GM20000 (cell line): ENCODE measurements around the gene ADAMTSL1.

Experiments
- DNase-seq: peaks from one replicate; pipeline ENCODE4 v3.0.0; 2012; ENCODE audit warnings: low spot score
- TF ChIP-seq, protein P1 (sequence below): IDR thresholded peaks from 2 replicates; pipeline ENCODE4 v1.5.1; 2012; ENCODE audit warnings: mild to moderate bottlenecking, control low read depth; ENCODE audit errors: extremely low read depth, missing control alignments

The ADAMTSL1 gene

DNA sequence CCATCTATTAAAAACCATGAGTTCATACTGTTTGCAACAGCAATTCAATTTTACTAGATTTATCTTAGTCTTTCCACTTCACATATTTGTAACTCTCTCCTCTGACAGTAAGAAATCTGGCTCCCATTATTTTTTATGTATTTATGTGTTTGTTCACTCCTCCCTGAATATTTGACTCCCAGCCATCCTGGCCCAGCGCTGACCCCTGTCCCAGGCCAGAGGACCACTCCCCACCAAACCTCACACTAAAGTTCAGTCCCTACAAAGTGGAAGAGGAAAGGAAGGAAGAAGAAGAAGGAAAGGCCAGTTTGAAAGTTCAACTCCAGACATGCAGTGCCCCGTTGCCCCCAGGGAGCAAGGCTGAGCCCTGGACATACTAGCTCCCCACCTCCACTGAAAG, 271.8 kb downstream of the ADAMTSL1 start:
- TF ChIP-seq, protein P1, sequence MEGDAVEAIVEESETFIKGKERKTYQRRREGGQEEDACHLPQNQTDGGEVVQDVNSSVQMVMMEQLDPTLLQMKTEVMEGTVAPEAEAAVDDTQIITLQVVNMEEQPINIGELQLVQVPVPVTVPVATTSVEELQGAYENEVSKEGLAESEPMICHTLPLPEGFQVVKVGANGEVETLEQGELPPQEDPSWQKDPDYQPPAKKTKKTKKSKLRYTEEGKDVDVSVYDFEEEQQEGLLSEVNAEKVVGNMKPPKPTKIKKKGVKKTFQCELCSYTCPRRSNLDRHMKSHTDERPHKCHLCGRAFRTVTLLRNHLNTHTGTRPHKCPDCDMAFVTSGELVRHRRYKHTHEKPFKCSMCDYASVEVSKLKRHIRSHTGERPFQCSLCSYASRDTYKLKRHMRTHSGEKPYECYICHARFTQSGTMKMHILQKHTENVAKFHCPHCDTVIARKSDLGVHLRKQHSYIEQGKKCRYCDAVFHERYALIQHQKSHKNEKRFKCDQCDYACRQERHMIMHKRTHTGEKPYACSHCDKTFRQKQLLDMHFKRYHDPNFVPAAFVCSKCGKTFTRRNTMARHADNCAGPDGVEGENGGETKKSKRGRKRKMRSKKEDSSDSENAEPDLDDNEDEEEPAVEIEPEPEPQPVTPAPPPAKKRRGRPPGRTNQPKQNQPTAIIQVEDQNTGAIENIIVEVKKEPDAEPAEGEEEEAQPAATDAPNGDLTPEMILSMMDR = no peak
- no peak for DNase-seq

DNA sequence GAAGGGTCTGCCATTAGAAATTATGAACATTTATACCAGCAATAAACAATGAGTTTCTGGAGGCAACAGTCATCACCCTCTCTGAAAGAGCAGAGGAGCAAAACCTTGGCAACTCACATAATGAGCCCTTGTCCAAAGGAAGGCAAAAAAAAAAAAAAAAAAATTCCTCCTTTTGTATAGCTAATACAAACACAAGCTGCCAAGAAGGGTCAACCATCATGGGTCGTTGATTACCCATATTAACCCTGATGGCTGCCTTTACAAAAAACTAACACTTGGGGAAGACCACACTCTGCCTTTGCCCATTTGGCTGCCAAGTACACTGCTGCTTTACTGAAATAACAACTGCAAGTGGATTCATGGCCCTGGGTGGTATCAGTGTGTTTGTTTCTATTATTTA, 272.7 kb downstream of the ADAMTSL1 start:
- DNase-seq = no peak
- TF ChIP-seq, protein P1 = no peak

DNA sequence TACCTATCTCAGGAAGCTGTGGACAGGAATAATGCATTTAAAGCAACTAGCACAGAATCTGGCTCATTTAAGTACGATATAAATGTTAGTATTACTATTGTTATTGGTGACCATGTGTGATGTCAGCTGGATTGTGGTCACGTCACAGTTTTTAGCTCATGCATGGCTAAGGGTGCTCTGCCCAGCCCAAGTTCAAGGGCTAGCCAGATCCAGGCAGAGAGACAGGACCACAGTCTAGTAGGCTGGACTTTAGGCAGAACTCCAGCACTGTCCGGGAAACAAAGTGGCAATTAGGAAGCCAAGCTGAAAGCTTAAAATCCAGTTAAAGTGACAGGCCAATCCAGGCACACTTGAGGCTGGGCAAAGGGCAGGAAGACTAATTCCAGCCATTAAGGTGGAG, 273.6 kb downstream of the ADAMTSL1 start:
- TF ChIP-seq, protein P1 = no peak
- DNase-seq = no peak

DNA sequence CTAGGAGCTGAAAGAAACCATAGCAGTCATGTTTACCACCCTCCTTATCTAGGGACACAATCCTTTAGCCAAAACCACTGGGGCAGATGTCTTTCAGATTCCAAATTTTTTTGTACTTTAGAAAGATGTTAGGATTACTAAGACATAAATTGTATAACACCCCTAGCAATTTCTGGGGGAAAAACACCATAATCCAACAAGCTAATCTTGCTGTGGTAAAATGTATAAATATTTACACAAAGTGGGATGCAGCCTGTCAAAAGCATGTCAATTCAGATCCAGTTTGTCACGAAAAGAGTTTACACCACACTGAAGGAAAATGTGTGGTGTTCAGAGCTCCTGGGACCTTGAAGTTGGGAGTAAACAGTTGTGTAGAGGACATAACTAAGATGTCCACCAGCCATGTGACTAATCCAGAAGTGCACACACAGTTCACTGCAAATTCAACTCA, 274.3 kb downstream of the ADAMTSL1 start:
- TF ChIP-seq, protein P1 = no peak

DNA sequence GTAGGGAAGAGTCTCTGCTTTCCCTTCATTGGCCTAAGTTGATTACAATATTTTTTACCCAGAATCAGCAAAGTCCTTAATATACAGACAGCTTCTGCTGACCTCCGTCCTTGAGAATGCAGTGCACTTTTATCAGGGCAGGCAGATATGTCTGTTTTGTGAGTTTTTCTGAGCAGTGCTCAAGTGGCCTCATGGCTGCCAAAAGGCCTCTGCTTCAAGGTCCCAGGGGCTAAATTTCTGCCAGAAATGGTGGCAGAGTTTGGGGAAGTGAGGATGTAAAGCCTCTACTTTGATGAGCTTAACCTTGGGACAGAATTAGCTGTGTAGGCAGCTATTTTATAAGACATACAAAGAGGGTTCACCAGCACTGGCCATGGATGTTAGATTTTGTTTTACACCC, 275.8 kb downstream of the ADAMTSL1 start:
- DNase-seq = no peak
- TF ChIP-seq, protein P1 = no peak

More for the DNA sequence above, 274.3 kb downstream of the ADAMTSL1 start:
- no peak for DNase-seq

DNA sequence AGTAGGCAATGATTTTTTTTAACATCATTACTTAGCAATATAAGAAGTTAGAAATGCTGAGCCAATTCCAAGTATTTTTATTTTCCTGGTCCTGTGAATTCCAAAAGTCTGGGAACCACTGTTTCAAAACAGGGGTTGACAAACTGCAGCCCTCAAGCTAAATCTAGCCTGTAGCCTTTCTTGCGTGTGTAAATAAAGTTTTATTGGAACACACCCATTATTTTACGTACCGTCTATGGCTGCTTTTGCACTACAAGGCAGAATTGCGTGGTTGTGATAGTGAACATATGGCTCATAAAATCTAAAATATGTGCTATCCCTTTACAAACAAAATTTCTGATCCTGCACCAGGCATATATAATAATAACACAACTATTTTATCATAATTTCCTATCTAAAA, 280.0 kb downstream of the ADAMTSL1 start:
- TF ChIP-seq, protein P1 = no peak
- DNase-seq = no peak

DNA sequence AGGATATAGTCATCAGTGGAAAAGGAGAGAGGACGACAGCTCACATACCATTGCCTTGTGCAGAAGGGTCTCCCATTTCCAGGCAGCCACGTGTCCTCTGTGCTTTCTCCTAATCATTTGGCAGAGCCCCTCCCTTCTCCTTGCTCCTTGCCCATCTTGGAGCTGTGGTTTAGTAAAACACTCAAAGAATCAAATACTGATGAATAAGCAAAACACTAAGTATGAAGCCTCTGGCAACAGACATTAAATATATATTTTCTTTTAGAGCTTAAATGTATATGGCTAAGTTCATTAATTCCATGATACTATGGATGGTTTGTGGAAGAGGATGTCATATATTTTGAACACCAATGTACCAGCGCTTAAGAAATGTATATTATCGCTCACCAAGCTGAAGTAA, 280.6 kb downstream of the ADAMTSL1 start:
- TF ChIP-seq, protein P1 = no peak
- DNase-seq = no peak
